HFF-Myc (cell line): ENCODE results near the gene TENM4.

ENCODE experiments used
- DNase-seq: peaks from one replicate; pipeline ENCODE4 v3.0.0-alpha.2; 2011; ENCODE audit warnings: low read depth; ENCODE audit errors: extremely low read depth
- H3K4me3 ChIP-seq: replicated peaks from 2 replicates; pipeline ENCODE4 v1.5.1; 2011; ENCODE audit warnings: low read depth, mild to moderate bottlenecking, control low read depth, low read length
- CTCF ChIP-seq: IDR thresholded peaks from 2 replicates; pipeline ENCODE4 v1.5.1; 2012; ENCODE audit warnings: mild to moderate bottlenecking, low read depth, low read length, control low read depth; ENCODE audit errors: missing control alignments

The TENM4 gene

GRCh38 chr11:79242616-79243015 lies 198.2 kb downstream of the TENM4 start:
- TF ChIP-seq CTCF = no peak
- no peak for DNase-seq
- H3K4me3 ChIP-seq = no peak overlapping the region

- no peak for DNase-seq
- TF ChIP-seq CTCF = no peak
Observed at GRCh38 chr11:79241852-79242241, 199.0 kb downstream of the TENM4 start.

GRCh38 chr11:79241205-79241851 lies 199.5 kb downstream of the TENM4 start:
- TF ChIP-seq CTCF = no peak
- H3K4me3 ChIP-seq = no peak overlapping the region
- no peak for DNase-seq

More at GRCh38 chr11:79241852-79242241, 199.0 kb downstream of the TENM4 start:
- no peak overlapping the region for H3K4me3 ChIP-seq

- DNase-seq = peak; percentile 82
- no peak overlapping the region for H3K4me3 ChIP-seq
- TF ChIP-seq CTCF = no peak
Observed at GRCh38 chr11:79237703-79238102, 203.1 kb downstream of the TENM4 start.

GRCh38 chr11:79237091-79237490 lies 203.7 kb downstream of the TENM4 start:
- H3K4me3 ChIP-seq = no peak overlapping the region
- no peak for TF ChIP-seq CTCF
- no peak for DNase-seq

GRCh38 chr11:79236541-79236971 lies 204.3 kb downstream of the TENM4 start:
- H3K4me3 ChIP-seq = no peak overlapping the region
- peak; percentile 88 for DNase-seq
- no peak for TF ChIP-seq CTCF

- TF ChIP-seq CTCF = no peak
- DNase-seq = no peak
- no peak overlapping the region for H3K4me3 ChIP-seq
Observed at GRCh38 chr11:79235696-79236095, 205.1 kb downstream of the TENM4 start.
